HCT116 (cell line): ENCODE results near the gene OSBPL5.

Experiments used
- ATF3 ChIP-seq: IDR thresholded peaks from 2 replicates; pipeline ENCODE4 v1.6.1; 2012
- CTCF ChIP-seq, 3 experiments: fragments of 200-600 bp in 1 of 3; sonication (generic) in 1 of 3; IDR thresholded peaks in 2 of 3; conservative IDR thresholded peaks in 1 of 3; 2 replicates each; pipeline ENCODE4 v1.5.1; 2012 to 2017; ENCODE audit warnings: low read depth in 2 of 3, low read length in 2 of 3, antibody characterized with exemption in 1 of 3, borderline replicate concordance in 1 of 3, control low read depth in 1 of 3, mild to moderate bottlenecking in 1 of 3, mixed read lengths in 1 of 3, mixed run types in 1 of 3, moderate library complexity in 1 of 3; ENCODE audit not compliant: insufficient read depth in 1 of 3
- EZH2 ChIP-seq: fragments of 200-600 bp; sonication (generic); IDR thresholded peaks from 2 replicates; pipeline ENCODE4 v1.6.1; 2017; ENCODE audit warnings: antibody characterized with exemption, mixed run types

GRCh38 chr11:3073029-3073435 lies 92.1 kb downstream of the OSBPL5 start:
- TF ChIP-seq EZH2 (no peak), ATF3 (no peak), CTCF (IDR thresholded peaks at IDR 0.05 in 2 of 3, conservative IDR thresholded peaks at IDR 0.05 in 1 of 3; ENCODE audit: borderline replicate concordance in 1 of 3, insufficient read depth in 1 of 3, low read depth in 2 of 3, low read length in 2 of 3) (no peak)
